Measurements from ENCODE around the gene AGPAT3. TPM values are rescaled to one million over a fixed set of nuclear protein-coding genes. Genes with fewer than 3 reads are reported as not detected.

The AGPAT3 gene
- total and polyA plus RNA-seq, 2 donors (not counting 3 experiments of a cell fraction or from before 2014, with no cell fraction given): 39.9 to 76.7 TPM

DNA sequence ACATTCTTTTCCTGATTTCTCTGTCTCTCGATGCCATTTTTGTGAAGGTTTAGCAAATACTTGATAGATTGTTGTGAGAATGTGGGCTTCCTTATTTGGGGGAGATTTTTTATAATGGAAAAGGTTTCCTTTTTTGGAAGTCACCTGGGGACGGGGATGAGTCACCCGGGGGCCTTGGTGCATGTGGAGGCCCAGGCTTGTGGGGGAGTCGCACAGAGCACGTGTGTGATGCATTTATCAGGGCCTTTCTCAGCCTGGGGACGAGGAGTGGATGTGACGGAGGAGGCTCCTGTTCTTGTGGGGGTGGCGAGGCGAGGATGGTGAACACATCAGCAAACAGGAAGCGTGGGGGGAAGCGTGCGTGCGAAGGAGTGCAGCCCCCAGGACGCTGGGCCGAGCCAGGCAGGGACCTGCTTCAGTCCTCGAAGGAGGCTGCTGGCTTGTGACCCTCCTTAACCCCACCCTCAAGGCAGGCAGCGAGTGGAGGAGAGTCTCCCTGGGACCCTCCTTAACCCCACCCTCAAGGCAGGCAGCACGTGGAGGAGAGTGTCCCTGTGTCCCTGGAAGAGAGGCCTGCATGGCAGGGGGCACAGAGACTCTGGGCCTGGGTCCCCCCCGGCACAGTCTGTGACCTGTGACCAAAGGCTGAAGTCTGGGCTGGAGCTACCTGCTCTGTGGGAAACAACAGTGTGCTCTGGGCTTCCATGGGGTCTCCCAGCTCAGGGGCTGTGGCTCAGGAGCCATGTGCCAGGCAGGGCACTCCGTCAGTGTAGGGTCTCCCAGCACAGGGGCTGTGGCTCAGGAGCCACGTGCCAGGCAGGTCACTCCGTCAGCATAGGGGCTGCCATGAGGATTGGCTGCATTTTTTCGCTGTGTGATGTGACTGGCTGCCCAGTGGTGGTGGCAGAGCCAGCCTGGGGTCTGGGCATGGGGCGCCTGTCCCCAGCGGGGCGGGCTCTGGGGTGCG, 57.2 kb downstream of the AGPAT3 start:
- peaks cover 0 to 2% of the 10 kb centered on the region in 2 experiments for H3K36me3 ChIP-seq (ENCODE audit: control insufficient read depth in 2 of 2, extremely low read depth in 1 of 2, insufficient read depth in 2 of 2, low read length in 2 of 2)
- BruUV-seq (replicated peaks): no TSS peak
- CTCF ChIA-PET: interaction anchor here (1.3 to 1.4 kb wide), 2 partner anchors 17 to 29 kb away, joined by 3 to 4 read pairs; no protein-coding TSS in a partner anchor
- H3K9me3 ChIP-seq (replicated peaks; ENCODE audit: control insufficient read depth, insufficient read depth, low read length): no peaks in the 10 kb centered on the region
- no peak overlapping the region for H3K4me3 ChIP-seq (replicated peaks in 1 of 3; ENCODE audit: insufficient read depth in 1 of 3, low read depth in 1 of 3, low read length in 3 of 3)
- H3K4me2 ChIP-seq (ENCODE audit: insufficient read depth, low read length): no peak overlapping the region
- H3K27me3 ChIP-seq (ENCODE audit: control insufficient read depth in 2 of 2, insufficient read depth in 2 of 2, low read length in 2 of 2): no peaks in the 10 kb centered on the region
- H3K79me2 ChIP-seq (ENCODE audit: control insufficient read depth, insufficient read depth, low read length): peaks cover 23% of the 10 kb centered on the region
- DNase-seq (ENCODE audit: low read depth, low spot score): no peak
- intact Hi-C loops (cut with micrococcal nuclease) (no loop called here), dilution Hi-C loops (cut with MboI; ENCODE audit: extremely low pct_ligation_motif_present, low sequenced_read_pairs) (no loop called here)
- no peaks in the 10 kb centered on the region for H3K9me1 ChIP-seq (replicated peaks; ENCODE audit: control insufficient read depth, extremely low read depth, insufficient read depth, low read length)
- H3K9ac ChIP-seq (replicated peaks; ENCODE audit: extremely low read depth, insufficient read depth, low read length): no peak overlapping the region
- no peak overlapping the region for H2AFZ ChIP-seq (ENCODE audit: low read depth, low read length)
- H3K27ac ChIP-seq (ENCODE audit: insufficient read depth, low read depth, low read length): no peak overlapping the region
- no peaks in the 10 kb centered on the region for H4K20me1 ChIP-seq (replicated peaks; ENCODE audit: control insufficient read depth, extremely low read depth, insufficient read depth, low read length)
- POLR2A ChIA-PET: no interaction called here
- H3K4me1 ChIP-seq (ENCODE audit: control insufficient read depth, extremely low read depth, insufficient read depth, low read length): no peaks in the 10 kb centered on the region
- no peak for FAIRE-seq
- TF ChIP-seq MYC (IDR thresholded peaks at IDR 0.05; ENCODE audit: low read depth, low read length) (no peak), FOS (IDR thresholded peaks at IDR 0.05; ENCODE audit: borderline replicate concordance, insufficient read depth, low read length) (no peak)

GRCh38 chr21:43922949-43923348, 57.9 kb downstream of the AGPAT3 start:
- no TSS peak for BruUV-seq (replicated peaks)
- no peak overlapping the region for H3K9ac ChIP-seq (replicated peaks; ENCODE audit: extremely low read depth, insufficient read depth, low read length)
- FAIRE-seq: no peak
- ChIA-PET POLR2A (no interaction called here), CTCF (no interaction called here)
- H3K9me3 ChIP-seq (replicated peaks; ENCODE audit: control insufficient read depth, insufficient read depth, low read length): no peaks in the 10 kb centered on the region
- no peak overlapping the region for H2AFZ ChIP-seq (ENCODE audit: low read depth, low read length)
- no peak overlapping the region for H3K4me3 ChIP-seq (replicated peaks in 1 of 3; ENCODE audit: insufficient read depth in 1 of 3, low read depth in 1 of 3, low read length in 3 of 3)
- peaks cover 20% of the 10 kb centered on the region for H3K79me2 ChIP-seq (ENCODE audit: control insufficient read depth, insufficient read depth, low read length)
- H3K4me2 ChIP-seq (ENCODE audit: insufficient read depth, low read length): no peak overlapping the region
- peaks cover 0 to 2% of the 10 kb centered on the region in 2 experiments for H3K36me3 ChIP-seq (ENCODE audit: control insufficient read depth in 2 of 2, extremely low read depth in 1 of 2, insufficient read depth in 2 of 2, low read length in 2 of 2)
- no peaks in the 10 kb centered on the region for H3K9me1 ChIP-seq (replicated peaks; ENCODE audit: control insufficient read depth, extremely low read depth, insufficient read depth, low read length)
- dilution Hi-C loops (cut with MboI; ENCODE audit: extremely low pct_ligation_motif_present, low sequenced_read_pairs): no loop called here
- no peak overlapping the region for H3K27ac ChIP-seq (ENCODE audit: insufficient read depth, low read depth, low read length)
- DNase-seq (ENCODE audit: low read depth, low spot score): no peak
- no peak for TF ChIP-seq MYC (IDR thresholded peaks at IDR 0.05; ENCODE audit: low read depth, low read length)
- TF ChIP-seq GATA2 (IDR thresholded peaks at IDR 0.05; ENCODE audit: insufficient read depth, insufficient read length, low read depth, low read length): no peak
- no peak for TF ChIP-seq MAX (IDR thresholded peaks at IDR 0.05; ENCODE audit: insufficient read depth, insufficient read length)
- no peak for TF ChIP-seq JUN (IDR thresholded peaks at IDR 0.05; ENCODE audit: borderline replicate concordance, insufficient read depth, insufficient read length, low read depth)
- H3K4me1 ChIP-seq (ENCODE audit: control insufficient read depth, extremely low read depth, insufficient read depth, low read length): no peaks in the 10 kb centered on the region
- H4K20me1 ChIP-seq (replicated peaks; ENCODE audit: control insufficient read depth, extremely low read depth, insufficient read depth, low read length): no peaks in the 10 kb centered on the region
- H3K27me3 ChIP-seq (ENCODE audit: control insufficient read depth in 2 of 2, insufficient read depth in 2 of 2, low read length in 2 of 2): no peaks in the 10 kb centered on the region
- intact Hi-C loops (cut with micrococcal nuclease): no loop called here
